ENCODE data around the gene MFAP1. TPM values are rescaled to one million over a fixed set of nuclear protein-coding genes. Genes with fewer than 3 reads are reported as not detected.

The MFAP1 gene
- total RNA-seq, 6 experiments from 2014 or later, result 6.7 to 11.9 (median 8.1) TPM

DNA sequence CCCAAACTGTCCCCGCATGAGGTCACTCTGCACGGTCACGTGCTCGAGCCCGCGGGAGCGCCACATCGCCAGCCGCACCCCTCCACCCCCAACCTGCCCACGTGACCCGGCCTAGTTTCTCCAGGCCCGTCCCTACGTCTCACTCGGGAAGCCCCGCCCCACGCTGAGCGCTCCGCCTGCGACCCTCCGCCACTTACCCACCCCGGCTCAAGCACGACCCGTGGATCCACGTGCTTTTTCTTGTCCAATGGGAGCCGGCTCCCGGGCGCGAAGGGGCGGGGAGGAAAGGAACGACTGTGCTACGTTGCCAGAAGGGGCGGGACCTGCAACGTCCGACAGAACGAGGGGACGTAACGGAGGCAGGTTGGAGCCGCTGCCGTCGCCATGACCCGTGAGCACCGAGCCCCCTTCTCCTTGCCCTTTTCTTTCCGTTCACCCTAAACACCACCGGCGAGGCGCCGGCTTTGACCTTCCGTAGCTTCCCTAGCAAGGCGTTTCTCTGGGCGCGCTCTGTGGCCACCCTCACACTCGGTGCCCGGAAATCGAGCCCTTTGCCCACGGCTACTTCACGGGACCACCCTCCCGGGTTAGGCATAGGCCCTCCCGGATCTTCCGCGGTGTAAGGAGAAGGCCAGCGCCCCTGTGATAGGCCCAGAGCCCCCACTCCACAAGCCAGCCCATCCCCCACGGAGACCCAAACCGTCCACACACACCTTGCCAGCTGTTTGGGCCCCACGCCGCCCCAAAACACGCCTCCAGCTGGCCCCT, 32.3 kb downstream of the MFAP1 start, which contains the start of gene SERF2:
Gene SERF2, plus strand, starts transcription at position 328 of the 768 bp plus-strand sequence. Its CDS starts 57 bp downstream, at position 385.
- intact Hi-C loops (cut with DNase I), result no loop called here
- Histone ChIP-seq H3K4me3 (peak within 1 kb of the TSS; percentile 90 to 94 (median 93)), H3K27ac (peak within 1 kb of the TSS; percentile 98 to 99 (median 99)), H3K9me3 (no peaks in the 10 kb centered on the region), H3K36me3 (peaks cover 0 to 30% (median 15%) of the 10 kb centered on the region in 4 donors), H3K27me3 (no peaks in the 10 kb centered on the region), H3K4me1 (peaks cover 0 to 21% (median 8%) of the 10 kb centered on the region in 4 donors)
- ATAC-seq (peak; percentile 89 to 98 (median 96)), DNase-seq (peak; percentile 100)
- WGBS (ENCODE audit: insufficient coverage, low coverage, low lambda C conversion rate, missing lambda C conversion rate), result under 1% methylated on average over 23 of the region's 66 CpGs
- TF ChIP-seq POLR2A (IDR thresholded peaks at IDR 0.05), result peak; percentile 99
- TF ChIP-seq, protein P1, sequence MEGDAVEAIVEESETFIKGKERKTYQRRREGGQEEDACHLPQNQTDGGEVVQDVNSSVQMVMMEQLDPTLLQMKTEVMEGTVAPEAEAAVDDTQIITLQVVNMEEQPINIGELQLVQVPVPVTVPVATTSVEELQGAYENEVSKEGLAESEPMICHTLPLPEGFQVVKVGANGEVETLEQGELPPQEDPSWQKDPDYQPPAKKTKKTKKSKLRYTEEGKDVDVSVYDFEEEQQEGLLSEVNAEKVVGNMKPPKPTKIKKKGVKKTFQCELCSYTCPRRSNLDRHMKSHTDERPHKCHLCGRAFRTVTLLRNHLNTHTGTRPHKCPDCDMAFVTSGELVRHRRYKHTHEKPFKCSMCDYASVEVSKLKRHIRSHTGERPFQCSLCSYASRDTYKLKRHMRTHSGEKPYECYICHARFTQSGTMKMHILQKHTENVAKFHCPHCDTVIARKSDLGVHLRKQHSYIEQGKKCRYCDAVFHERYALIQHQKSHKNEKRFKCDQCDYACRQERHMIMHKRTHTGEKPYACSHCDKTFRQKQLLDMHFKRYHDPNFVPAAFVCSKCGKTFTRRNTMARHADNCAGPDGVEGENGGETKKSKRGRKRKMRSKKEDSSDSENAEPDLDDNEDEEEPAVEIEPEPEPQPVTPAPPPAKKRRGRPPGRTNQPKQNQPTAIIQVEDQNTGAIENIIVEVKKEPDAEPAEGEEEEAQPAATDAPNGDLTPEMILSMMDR (IDR thresholded peaks at IDR 0.05), result no peak

DNA sequence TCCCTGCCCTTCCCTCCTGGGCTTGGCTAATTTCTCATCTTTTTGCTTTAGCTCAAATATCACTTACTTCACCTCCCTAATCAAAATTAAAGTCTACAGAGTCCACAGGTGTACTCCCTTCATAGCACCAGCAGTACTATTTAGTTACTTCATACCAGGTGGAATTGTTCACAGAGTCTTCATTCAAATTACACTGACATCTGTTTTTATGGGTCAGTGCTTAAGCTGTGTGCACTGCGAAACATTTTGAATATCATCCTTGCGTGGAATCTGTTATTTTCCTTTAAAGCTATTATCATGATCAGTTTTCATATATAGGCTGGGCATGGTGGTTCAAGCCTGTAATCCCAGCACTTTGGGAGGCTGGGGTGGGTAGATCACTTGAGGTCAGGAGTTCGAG, 35.1 kb downstream of the MFAP1 start:
- no peak overlapping the region for H3K4me3 ChIP-seq
- no peak for DNase-seq
- intact Hi-C loops (cut with DNase I), result no loop called here
- no peaks in the 10 kb centered on the region for H3K9me3 ChIP-seq
- no peaks in the 10 kb centered on the region for H3K27me3 ChIP-seq
- ATAC-seq, result no peak
- TF ChIP-seq POLR2A (IDR thresholded peaks at IDR 0.05), result no peak
- TF ChIP-seq, protein P1 (IDR thresholded peaks at IDR 0.05), result no peak
- 93% methylated on average over 2 of the region's 3 CpGs for WGBS (ENCODE audit: insufficient coverage, low coverage, low lambda C conversion rate, missing lambda C conversion rate)
- peaks cover 0 to 19% (median 6%) of the 10 kb centered on the region in 4 donors for H3K4me1 ChIP-seq
- H3K36me3 ChIP-seq, result peaks cover 0 to 10% (median 7%) of the 10 kb centered on the region in 4 donors
- H3K27ac ChIP-seq, result peak overlapping the region in 1 of 3 donors; percentile 30

DNA sequence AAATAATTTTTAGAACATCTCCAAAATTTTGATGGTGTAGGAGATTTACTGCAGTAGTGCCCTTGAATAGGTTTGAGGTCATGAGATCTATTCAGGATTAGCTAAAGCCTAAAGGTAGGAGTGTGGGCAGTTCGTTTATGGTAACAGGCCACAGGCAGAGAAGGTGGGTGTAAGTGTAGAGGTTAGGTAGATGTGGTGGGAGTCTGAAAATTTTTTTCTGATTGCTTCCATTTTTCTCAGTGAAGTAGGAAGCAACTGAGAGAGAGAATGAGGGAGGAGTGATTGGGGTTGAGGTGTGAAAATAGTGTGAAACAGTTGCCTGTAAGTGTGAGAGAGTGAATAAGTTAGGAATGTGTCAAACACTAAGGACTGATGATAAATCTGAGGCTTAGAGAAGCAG, 45.5 kb downstream of the MFAP1 start:
- ATAC-seq (no peak), DNase-seq (no peak)
- peaks cover 0 to 7% (median 2%) of the 10 kb centered on the region in 4 donors for H3K4me1 ChIP-seq
- intact Hi-C loops (cut with DNase I), result no loop called here
- no peak overlapping the region for H3K27ac ChIP-seq
- no peaks in the 10 kb centered on the region for H3K36me3 ChIP-seq
- TF ChIP-seq, protein P1 (IDR thresholded peaks at IDR 0.05), result no peak
- no peak for TF ChIP-seq POLR2A (IDR thresholded peaks at IDR 0.05)
- no peaks in the 10 kb centered on the region for H3K9me3 ChIP-seq
- H3K4me3 ChIP-seq, result no peak overlapping the region
- no peaks in the 10 kb centered on the region for H3K27me3 ChIP-seq
- WGBS (ENCODE audit: insufficient coverage, low coverage, low lambda C conversion rate, missing lambda C conversion rate), result 82% methylated on average over 1 of the region's 1 CpG

DNA sequence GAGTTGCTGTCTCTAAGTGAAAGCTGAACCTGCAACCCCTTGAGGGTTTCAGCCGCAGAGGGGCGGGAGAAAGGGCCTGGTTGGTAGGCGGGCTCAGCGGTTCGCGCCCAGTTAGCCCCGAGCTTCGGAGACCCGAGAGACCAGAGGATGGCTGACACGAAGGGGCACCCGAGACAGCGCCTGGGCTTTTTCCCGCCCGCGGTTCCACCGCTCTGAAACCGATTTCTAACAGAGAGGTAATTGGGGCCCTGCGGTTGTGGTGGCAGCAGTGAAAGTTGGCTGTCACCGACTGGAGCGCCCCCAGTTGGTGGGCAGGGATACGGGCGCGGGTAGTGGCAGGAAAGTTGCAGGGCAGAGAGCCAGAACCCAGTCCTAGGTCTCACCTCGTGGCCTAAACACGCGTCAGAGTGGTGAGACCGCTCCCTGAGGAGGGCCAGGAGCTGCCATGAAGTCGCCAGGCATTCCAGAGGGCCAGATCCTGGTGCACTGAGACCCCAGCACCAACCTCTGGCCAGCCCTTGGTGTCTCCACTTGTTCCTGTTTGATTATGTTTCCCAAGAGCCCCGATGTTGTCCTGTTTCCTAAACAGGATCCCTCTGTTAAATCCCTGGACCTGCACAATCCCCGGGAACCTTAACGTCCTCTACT, 47.1 kb downstream of the MFAP1 start:
- Histone ChIP-seq H3K9me3 (no peaks in the 10 kb centered on the region), H3K36me3 (peaks cover 4 to 15% (median 9%) of the 10 kb centered on the region in 4 donors), H3K27me3 (no peaks in the 10 kb centered on the region), H3K4me3 (peak overlapping the region; percentile 54 to 69 (median 63)), H3K27ac (peak overlapping the region; percentile 74 to 81 (median 80)), H3K4me1 (peaks cover 0 to 7% (median 2%) of the 10 kb centered on the region in 4 donors)
- intact Hi-C loops (cut with DNase I), result no loop called here
- DNase-seq, result peak; percentile 87 to 90 (median 88)
- TF ChIP-seq, protein P1 (IDR thresholded peaks at IDR 0.05), result peak; percentile 63 to 81 (median 80)
- no peak for TF ChIP-seq POLR2A (IDR thresholded peaks at IDR 0.05)
- peak; percentile 72 to 83 (median 80) for ATAC-seq
- 0% methylated on average over 7 of the region's 31 CpGs for WGBS (ENCODE audit: insufficient coverage, low coverage, low lambda C conversion rate, missing lambda C conversion rate)

All from right lobe of liver (tissue), 6 donors.